ENCODE measurements around the gene MIS18BP1. TPM values are rescaled to one million over a fixed set of nuclear protein-coding genes. Genes with fewer than 3 reads are reported as not detected.
"Not testable (repeated sequence)": the region's sequence is repeated elsewhere in the genome, so short reads cannot be mapped to it uniquely, and the experiment has no call there.

Gene MIS18BP1
- polyA plus RNA-seq, 3 donors = 37.1 to 49.6 (median 46.0) TPM

GRCh38 chr14:45249856-45250575 is 3.0 kb downstream of the MIS18BP1 start:
- no peak for DNase-seq

- DNase-seq = no peak
These were observed 5.6 kb downstream of the MIS18BP1 start for GRCh38 chr14:45247427-45247826.

GRCh38 chr14:45246691-45247090 is 6.3 kb downstream of the MIS18BP1 start:
- DNase-seq = no peak

GRCh38 chr14:45246151-45246550 is 6.9 kb downstream of the MIS18BP1 start:
- no peak for DNase-seq

- no peak for DNase-seq
These were observed 10.3 kb downstream of the MIS18BP1 start for GRCh38 chr14:45242706-45243105.

GRCh38 chr14:45238988-45239387 is 14.0 kb downstream of the MIS18BP1 start:
- no peak for DNase-seq

GRCh38 chr14:45227566-45227965 is 25.4 kb downstream of the MIS18BP1 start:
- no peak for DNase-seq

- DNase-seq = no peak
These were observed 30.3 kb downstream of the MIS18BP1 start for GRCh38 chr14:45222485-45223262.

GRCh38 chr14:45214341-45214740 is 38.7 kb downstream of the MIS18BP1 start:
- not testable (repeated sequence) for DNase-seq

- DNase-seq = not testable (repeated sequence)
These were observed 39.3 kb downstream of the MIS18BP1 start for GRCh38 chr14:45213716-45214115.

- DNase-seq = no peak
These were observed 40.8 kb downstream of the MIS18BP1 start for GRCh38 chr14:45212231-45212630.

GRCh38 chr14:45211295-45211694 is 41.7 kb downstream of the MIS18BP1 start:
- DNase-seq = no peak

GRCh38 chr14:45210159-45210558 is 42.8 kb downstream of the MIS18BP1 start:
- DNase-seq = no peak

GRCh38 chr14:45204241-45204640 is 48.8 kb downstream of the MIS18BP1 start:
- DNase-seq = no peak

GRCh38 chr14:45201905-45202304 is 51.1 kb downstream of the MIS18BP1 start:
- no peak for DNase-seq

- DNase-seq = no peak
These were observed 53.8 kb downstream of the MIS18BP1 start for GRCh38 chr14:45199230-45199629.

- no peak for DNase-seq
These were observed 54.5 kb downstream of the MIS18BP1 start for GRCh38 chr14:45198551-45198950.

- DNase-seq = no peak
These were observed 58.0 kb downstream of the MIS18BP1 start for GRCh38 chr14:45194964-45195363.

GRCh38 chr14:45185100-45185814 is 67.7 kb downstream of the MIS18BP1 start:
- DNase-seq = no peak

- no peak for DNase-seq
These were observed 71.2 kb downstream of the MIS18BP1 start for GRCh38 chr14:45181806-45182205.

- no peak for DNase-seq
These were observed 71.7 kb downstream of the MIS18BP1 start for GRCh38 chr14:45181329-45181728.

GRCh38 chr14:45177076-45177475 is 75.9 kb downstream of the MIS18BP1 start:
- DNase-seq = no peak

- DNase-seq = no peak
These were observed 83.1 kb downstream of the MIS18BP1 start for GRCh38 chr14:45169906-45170305.

Measured in renal pelvis (tissue), 4 donors.